HL-60 (cell line): ENCODE data around the gene EPHB3.

Experiments
- DNase-seq, 2 experiments: peaks; one replicate each; pipeline ENCODE4 v3.0.0-alpha.2; 2010 to 2020; ENCODE audit warnings: low read depth in 1 of 2, low spot score in 1 of 2
- H3K27ac ChIP-seq: fragments of 250-450 bp; sonication (Bioruptor Pico); replicated peaks from 2 replicates; pipeline ENCODE4 v1.5.1; 2020; ENCODE audit warnings: mild to moderate bottlenecking, moderate library complexity
- H3K27me3 ChIP-seq: fragments of 250-450 bp; sonication (Bioruptor Pico); 2 replicates; pipeline ENCODE4 v1.5.1; 2021; ENCODE audit warnings: mild to moderate bottlenecking, moderate library complexity; ENCODE audit not compliant: insufficient read depth, poor library complexity, severe bottlenecking
- H3K4me3 ChIP-seq: replicated peaks from 2 replicates; pipeline ENCODE4 v1.5.1; 2011; ENCODE audit warnings: mild to moderate bottlenecking, control low read depth, low read length; ENCODE audit not compliant: insufficient read depth
- GABPA ChIP-seq: IDR thresholded peaks from 2 replicates; pipeline ENCODE4 v1.6.1; 2012; ENCODE audit warnings: low read depth
- POLR2AphosphoS5 ChIP-seq: IDR thresholded peaks from 2 replicates; pipeline ENCODE4 v1.6.1; 2012; ENCODE audit warnings: low read depth
- SPI1 ChIP-seq: IDR thresholded peaks from 2 replicates; pipeline ENCODE4 v1.6.1; 2012; ENCODE audit warnings: low read depth, mild to moderate bottlenecking, borderline replicate concordance
- TF ChIP-seq, protein P1 (sequence below): IDR thresholded peaks from one replicate; pipeline ENCODE4 v1.5.1; 2011; ENCODE audit warnings: low read length, control low read depth, inconsistent platforms; ENCODE audit not compliant: insufficient read depth
- TF ChIP-seq, protein P2 (sequence below): IDR thresholded peaks from 2 replicates; pipeline ENCODE4 v1.6.1; 2012; ENCODE audit warnings: low read depth; ENCODE audit not compliant: insufficient replicate concordance

EPHB3 gene

DNA sequence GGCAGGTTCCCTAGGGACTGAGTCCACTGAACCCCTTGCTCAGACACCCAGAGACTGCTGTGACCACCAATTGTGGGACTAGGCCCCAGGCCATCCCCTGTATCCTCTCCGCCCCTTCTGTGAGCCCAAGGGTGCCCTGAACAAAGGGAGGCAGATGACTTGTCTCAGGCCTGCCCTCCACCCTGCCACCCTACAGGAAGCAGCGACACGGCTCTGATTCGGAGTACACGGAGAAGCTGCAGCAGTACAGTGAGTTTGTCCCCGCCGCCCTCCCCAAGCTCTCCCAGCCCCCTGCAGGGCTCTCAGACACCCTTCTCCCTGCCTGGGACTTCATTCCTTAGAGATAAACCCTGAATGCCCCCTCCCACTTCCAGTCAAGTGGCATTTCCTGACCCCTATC is 16.6 kb downstream of the EPHB3 start:
- TF ChIP-seq POLR2AphosphoS5 (no peak), GABPA (no peak), SPI1 (no peak)
- TF ChIP-seq, protein P1, sequence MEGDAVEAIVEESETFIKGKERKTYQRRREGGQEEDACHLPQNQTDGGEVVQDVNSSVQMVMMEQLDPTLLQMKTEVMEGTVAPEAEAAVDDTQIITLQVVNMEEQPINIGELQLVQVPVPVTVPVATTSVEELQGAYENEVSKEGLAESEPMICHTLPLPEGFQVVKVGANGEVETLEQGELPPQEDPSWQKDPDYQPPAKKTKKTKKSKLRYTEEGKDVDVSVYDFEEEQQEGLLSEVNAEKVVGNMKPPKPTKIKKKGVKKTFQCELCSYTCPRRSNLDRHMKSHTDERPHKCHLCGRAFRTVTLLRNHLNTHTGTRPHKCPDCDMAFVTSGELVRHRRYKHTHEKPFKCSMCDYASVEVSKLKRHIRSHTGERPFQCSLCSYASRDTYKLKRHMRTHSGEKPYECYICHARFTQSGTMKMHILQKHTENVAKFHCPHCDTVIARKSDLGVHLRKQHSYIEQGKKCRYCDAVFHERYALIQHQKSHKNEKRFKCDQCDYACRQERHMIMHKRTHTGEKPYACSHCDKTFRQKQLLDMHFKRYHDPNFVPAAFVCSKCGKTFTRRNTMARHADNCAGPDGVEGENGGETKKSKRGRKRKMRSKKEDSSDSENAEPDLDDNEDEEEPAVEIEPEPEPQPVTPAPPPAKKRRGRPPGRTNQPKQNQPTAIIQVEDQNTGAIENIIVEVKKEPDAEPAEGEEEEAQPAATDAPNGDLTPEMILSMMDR: no peak
- TF ChIP-seq, protein P2, sequence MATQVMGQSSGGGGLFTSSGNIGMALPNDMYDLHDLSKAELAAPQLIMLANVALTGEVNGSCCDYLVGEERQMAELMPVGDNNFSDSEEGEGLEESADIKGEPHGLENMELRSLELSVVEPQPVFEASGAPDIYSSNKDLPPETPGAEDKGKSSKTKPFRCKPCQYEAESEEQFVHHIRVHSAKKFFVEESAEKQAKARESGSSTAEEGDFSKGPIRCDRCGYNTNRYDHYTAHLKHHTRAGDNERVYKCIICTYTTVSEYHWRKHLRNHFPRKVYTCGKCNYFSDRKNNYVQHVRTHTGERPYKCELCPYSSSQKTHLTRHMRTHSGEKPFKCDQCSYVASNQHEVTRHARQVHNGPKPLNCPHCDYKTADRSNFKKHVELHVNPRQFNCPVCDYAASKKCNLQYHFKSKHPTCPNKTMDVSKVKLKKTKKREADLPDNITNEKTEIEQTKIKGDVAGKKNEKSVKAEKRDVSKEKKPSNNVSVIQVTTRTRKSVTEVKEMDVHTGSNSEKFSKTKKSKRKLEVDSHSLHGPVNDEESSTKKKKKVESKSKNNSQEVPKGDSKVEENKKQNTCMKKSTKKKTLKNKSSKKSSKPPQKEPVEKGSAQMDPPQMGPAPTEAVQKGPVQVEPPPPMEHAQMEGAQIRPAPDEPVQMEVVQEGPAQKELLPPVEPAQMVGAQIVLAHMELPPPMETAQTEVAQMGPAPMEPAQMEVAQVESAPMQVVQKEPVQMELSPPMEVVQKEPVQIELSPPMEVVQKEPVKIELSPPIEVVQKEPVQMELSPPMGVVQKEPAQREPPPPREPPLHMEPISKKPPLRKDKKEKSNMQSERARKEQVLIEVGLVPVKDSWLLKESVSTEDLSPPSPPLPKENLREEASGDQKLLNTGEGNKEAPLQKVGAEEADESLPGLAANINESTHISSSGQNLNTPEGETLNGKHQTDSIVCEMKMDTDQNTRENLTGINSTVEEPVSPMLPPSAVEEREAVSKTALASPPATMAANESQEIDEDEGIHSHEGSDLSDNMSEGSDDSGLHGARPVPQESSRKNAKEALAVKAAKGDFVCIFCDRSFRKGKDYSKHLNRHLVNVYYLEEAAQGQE: no peak
- Histone ChIP-seq H3K4me3 (no peak overlapping the region), H3K27me3 (peaks cover 5% of the 10 kb centered on the region), H3K27ac (no peak overlapping the region)
- DNase-seq: no peak

DNA sequence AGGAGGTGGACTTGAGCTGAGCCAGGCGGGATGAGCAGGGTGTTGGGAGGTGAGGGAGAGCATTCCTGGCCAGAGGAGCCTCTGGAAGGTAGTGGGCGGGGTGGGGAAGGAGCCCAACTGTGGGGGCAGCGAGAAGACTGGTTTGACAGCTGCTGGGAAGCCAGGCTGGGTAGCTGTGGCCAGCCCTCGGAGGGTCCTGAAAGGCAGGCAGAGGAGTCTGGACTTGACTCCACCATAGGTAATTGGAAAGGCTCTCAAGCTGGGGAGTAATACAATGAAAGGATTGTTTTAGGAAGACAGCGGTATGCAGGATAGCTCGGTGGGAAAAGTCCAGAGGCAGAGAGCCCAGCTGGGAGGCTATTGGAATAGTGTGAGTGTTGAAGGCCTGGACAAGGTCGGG is 17.2 kb downstream of the EPHB3 start:
- TF ChIP-seq POLR2AphosphoS5 (no peak), SPI1 (no peak), GABPA (no peak)
- TF ChIP-seq, protein P1: no peak
- TF ChIP-seq, protein P2: no peak
- Histone ChIP-seq H3K27ac (no peak overlapping the region), H3K4me3 (no peak overlapping the region), H3K27me3 (peaks cover 7% of the 10 kb centered on the region)
- DNase-seq: no peak

DNA sequence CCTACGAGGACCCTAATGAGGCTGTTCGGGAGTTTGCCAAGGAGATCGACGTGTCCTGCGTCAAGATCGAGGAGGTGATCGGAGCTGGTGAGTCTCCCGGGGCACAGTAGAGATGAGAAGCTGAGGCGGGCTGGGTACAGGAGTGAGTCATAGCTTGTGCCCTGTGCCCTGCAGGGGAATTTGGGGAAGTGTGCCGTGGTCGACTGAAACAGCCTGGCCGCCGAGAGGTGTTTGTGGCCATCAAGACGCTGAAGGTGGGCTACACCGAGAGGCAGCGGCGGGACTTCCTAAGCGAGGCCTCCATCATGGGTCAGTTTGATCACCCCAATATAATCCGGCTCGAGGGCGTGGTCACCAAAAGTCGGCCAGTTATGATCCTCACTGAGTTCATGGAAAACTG is 17.9 kb downstream of the EPHB3 start:
- TF ChIP-seq, protein P1: no peak
- peak; percentile 76; the same call in 1 of the 2 replicates for TF ChIP-seq SPI1
- Histone ChIP-seq H3K27me3 (peaks cover 14% of the 10 kb centered on the region), H3K27ac (no peak overlapping the region), H3K4me3 (no peak overlapping the region)
- DNase-seq: peak in 1 of 2 experiments; percentile 65

DNA sequence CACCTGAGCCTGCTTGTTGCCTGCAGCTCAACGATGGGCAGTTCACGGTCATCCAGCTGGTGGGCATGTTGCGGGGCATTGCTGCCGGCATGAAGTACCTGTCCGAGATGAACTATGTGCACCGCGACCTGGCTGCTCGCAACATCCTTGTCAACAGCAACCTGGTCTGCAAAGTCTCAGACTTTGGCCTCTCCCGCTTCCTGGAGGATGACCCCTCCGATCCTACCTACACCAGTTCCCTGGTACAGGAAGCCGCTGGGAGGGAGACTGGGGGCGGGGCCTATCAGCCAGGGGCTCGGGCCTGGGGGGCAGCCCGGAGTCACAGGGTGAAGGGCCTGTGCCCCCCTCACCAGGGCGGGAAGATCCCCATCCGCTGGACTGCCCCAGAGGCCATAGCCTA is 18.8 kb downstream of the EPHB3 start:
- peaks cover 15% of the 10 kb centered on the region for H3K27me3 ChIP-seq

More for the DNA sequence above, 18.8 kb downstream of the EPHB3 start:
- DNase-seq: no peak
- Histone ChIP-seq H3K4me3 (no peak overlapping the region), H3K27ac (no peak overlapping the region)
- TF ChIP-seq GABPA: no peak
- TF ChIP-seq, protein P2: no peak
- no peak for TF ChIP-seq SPI1
- no peak for TF ChIP-seq POLR2AphosphoS5
- TF ChIP-seq, protein P1: no peak
